Inflammatory macrophage (primary cell): ENCODE results near the gene GTPBP8.

ENCODE experiments used
- DNase-seq, 2 donors: peaks; one replicate each; pipeline ENCODE4 v3.0.0-alpha.2; 2020 to 2022
- total RNA-seq, 18 experiments: gene quantifications; one replicate each; lab custom pipeline; 2026; ENCODE audit warnings: mixed read lengths in 6 of 18, inconsistent platforms in 2 of 18; lab: John Stamatoyannopoulos, UW

Gene GTPBP8
- total RNA-seq = 4.0 to 17.8 (median 11.0) reads per million in 18 experiments

DNA sequence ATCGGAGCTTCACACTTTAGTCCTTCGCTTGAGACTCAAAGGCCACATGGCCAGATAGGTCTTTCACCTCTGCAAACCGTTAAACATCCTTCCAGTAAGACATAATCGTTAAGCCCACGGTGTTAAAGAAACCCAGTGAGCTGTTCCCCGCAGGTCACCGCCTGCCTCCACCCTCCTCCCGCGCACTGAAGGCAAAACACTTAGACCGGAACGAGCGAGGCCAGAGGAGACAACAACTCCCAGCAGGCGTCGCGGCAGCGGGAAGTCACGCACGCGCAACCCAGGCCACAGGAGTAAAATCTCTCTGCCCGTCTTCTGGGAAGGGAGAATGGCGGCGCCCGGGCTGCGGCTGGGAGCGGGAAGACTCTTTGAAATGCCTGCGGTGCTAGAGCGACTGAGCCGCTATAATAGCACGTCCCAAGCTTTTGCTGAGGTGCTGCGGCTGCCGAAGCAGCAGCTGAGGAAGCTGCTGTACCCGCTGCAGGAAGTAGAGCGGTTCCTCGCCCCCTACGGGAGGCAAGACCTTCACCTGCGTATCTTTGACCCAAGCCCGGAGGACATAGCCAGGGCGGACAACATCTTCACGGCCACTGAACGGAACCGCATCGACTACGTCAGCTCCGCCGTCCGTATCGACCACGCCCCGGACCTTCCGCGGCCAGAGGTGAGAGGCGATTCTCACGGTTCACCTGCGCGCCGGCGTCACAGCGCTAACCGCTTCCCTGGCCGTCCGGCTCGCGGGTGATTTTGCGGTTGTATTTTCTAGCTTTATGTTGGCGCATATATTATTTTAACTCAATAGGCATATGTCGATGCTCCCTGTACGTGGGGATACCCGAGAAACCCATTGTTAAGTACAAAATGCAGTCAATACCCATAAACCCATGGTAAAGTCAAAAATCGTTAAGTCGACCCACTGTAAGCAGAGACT, at the start of gene GTPBP8:
Gene GTPBP8, plus strand, starts transcription at position 313 of the 931 bp plus-strand sequence. Its CDS starts 16 bp downstream, at position 329.
- DNase-seq = peak; percentile 85 to 92

DNA sequence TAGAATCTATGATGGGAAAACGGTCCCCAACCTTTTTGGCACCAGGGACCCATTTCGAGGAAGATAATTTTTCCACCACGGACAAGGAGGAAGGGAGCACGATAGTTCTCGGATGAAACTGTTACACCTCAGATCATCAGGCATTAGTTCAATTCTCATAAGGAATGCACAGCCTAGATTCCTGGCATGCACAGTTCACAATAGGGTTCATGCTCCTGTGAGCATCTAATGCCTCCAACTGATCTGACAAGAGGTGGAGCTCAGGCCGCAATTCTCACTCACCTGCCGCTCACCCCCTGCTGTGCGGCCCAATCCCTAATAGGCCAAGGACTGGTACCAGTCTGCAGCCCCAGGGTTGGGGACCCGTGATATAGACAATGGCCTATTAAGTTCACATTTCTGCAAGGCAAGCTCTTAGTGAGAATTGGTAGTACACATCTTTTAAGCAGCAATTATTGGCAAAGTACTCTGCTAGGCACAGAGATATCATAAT, 42.4 kb upstream of the GTPBP8 start:
- no peak for DNase-seq

DNA sequence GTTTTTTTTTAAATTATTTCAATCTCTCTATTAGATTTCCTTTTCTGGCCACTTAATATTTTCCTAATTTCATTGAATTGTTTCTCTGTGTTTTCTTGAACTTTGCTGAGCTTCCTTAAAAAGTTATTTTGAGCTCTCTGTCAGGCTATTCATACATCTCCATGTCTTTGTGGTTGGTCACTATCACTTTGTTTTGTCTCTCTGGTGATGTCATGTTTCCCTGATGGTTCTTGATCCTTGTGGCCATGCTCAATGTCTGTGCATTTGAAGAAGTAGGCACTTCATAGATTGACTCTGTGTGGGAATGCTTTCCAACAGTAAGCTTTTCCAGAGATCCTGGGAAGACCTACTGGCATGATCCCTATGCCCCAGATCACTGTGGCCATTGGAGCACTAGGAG, 34.4 kb upstream of the GTPBP8 start:
- peak; percentile 45 to 49 for DNase-seq

DNA sequence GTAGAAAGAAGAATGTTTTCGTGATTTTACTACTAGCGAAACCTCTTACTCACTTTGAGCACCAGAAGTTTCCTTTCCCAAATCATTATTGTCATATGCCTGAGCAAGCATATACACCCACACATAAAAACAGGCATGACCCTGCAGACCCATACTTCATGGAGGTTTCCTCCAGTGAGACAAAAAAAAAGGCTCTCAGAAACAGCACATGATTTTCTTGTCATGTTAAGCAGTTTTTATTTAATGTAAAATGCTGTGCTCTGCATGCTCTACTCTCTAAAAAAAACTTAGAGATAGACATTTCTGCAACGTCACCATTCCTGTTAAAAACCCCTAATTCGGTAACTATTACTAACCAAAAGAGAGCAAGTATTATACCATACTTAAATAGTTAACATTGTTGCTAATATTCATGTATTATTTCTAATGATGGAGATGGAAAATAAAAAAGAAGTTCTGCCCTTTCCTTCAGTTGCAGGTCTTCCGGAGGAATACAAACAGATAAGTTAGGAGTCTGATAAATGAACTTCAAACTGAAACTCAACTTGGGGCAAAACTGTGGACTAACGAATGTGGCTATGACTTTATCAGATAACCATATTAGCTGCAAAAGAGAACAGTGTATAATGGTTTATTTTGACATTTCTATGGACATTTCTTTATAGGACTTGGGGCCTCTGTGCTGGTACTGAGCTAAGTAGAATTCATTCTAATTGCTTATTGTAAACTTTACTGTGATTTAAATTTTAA, 31.8 kb upstream of the GTPBP8 start:
- peak; percentile 59 to 69 for DNase-seq

DNA sequence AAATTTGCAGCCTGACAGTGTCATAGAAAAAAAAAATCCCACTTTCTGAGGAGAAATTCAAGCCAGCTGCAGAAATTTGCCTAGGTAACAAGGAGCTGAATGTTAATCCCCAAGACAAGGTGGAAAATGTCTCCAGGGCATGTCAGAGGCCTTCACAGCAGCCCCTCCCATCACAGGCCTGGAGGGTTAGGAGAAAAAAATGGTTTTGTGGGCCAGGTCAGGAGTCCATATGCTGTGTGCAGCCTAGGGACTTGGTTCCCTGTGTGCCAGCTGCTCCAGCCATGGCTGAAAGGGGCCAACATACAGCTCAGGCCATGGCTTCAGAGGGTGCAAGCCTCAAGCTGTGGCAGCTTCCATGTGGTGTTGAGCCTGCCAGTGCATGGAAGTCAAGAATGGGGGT, 27.1 kb upstream of the GTPBP8 start:
- DNase-seq = no peak

DNA sequence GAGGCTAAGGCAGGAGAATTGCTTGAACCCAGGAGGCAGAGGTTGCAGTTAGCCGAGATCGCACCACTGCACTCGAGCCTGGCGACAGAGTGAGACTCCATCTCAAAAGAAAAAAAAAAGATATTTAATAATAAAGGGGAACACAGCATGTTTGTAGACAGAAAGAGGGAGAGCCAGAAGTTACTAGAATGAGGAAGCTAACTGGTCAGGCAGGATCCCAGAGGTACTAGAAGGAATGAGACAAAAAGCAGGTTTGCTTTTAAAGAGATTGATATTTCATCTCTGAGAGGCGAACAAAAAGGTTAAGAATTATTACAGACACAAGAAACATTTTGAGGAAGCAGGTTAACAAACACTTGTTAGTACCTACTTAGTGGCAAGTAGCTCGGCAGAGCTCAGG, 25.1 kb upstream of the GTPBP8 start:
- DNase-seq = peak in 1 of 2 donors; percentile 35

DNA sequence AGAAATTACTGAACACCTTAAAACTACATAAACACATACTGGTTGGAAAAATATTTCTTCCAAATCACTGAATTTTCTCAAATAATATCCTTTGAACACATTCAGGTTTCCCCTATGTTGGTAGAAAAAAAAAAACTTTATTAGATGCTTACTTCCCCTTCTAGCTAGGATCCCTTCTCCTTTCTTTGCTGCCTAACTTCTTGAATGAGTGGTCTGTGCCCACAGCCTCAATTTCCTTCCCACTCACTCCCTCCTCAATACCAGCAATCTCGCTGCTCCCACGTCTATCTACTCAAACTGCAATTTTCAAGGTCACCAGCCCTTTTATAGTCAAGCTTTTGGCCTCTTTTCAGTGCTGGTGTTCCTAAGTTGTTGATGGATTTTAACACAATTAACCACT, 24.2 kb upstream of the GTPBP8 start:
- peak; percentile 74 to 75 for DNase-seq

DNA sequence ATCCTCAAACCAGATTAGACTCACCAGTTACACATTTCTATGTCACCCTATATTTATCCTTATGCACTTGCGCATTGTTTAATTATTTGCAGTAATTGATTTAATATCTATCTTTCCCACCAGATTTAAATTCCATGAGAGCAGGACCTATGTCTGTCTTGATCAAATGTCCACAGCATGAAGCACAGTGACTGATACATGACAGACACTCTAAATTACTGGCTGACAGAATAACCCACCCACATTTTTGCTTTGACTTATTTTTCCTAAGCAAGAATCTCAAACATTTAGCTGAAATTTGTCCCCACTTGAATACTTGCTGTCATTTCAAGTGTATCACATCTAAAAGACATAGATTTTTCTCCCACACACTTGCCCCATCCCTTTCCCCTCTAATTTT, 23.4 kb upstream of the GTPBP8 start:
- no peak for DNase-seq

DNA sequence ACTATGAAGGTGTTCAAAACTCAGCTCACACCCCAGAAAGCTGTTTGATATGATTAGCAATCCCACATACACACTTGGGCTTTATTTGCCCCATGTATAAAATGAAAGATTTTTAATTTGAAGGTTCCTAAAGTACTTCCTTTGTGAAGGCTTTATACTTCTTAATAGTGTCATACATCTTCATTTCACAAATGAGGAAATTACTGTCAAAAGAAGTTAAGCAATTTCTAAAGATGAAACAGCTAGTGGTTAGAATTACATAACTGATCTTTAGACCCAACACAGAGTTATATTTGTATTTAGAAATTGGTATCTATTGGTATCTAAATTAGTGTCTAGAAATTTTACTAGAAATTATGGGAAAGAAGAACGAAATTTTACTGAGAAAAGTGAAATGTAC, 23.0 kb upstream of the GTPBP8 start:
- DNase-seq = peak; percentile 39 to 92

DNA sequence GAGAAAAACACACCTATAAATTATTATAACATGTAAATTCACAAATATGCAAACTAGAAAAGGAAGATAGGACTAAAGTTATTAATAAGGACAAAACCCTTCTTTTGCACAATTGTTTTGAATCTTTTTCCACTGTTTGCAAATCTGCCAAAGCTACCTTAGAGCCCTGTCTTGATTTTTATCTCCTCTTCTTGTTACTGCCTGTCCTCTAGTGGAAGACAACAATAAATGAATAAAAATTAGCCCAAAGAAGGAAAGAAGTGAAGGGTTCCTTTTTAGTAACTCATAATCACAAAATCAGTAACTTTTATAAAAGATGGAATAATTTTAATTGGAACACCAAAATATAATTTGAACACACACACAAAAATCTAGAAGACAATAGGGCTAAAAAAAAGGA, 18.6 kb upstream of the GTPBP8 start:
- DNase-seq = no peak

DNA sequence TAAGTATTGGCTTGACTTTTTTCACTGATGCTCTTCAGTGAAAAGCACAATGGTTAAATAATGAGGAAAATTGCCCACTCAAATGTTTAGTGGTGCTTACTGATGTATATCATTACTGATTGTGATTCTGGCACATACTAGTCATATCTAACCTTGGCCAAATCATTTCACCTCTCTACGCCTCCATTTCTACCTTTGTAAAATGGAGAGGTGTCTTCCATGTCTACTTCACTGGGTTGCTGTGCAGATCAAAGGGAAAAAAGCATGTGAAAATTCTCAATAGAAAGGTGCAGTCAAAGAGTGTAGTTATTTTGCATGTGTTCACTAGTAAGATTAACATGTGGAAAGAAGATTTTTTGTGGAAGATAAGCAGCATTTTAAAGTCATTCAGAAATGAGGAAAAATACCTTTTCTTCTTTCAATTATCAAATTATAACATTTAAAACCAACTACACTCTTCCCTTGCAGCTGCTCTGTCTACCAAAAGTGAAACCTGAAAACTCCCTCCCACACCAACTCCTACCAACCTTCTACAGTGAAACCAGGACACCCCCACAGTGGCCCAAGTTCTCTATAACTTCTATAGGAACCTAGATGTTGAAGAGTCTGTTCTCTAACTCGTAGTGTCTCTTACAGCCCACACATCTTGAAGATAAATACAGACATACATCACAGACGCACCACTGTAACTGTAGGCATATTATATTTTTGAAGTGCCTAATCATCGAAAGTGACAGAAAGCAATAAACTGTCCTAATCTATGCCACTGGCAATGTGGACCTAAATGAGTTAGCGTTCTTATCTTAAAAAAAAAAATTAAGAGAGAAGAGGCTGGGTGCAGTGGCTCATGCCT, 17.2 kb upstream of the GTPBP8 start:
- DNase-seq = peak; percentile 74 to 86

DNA sequence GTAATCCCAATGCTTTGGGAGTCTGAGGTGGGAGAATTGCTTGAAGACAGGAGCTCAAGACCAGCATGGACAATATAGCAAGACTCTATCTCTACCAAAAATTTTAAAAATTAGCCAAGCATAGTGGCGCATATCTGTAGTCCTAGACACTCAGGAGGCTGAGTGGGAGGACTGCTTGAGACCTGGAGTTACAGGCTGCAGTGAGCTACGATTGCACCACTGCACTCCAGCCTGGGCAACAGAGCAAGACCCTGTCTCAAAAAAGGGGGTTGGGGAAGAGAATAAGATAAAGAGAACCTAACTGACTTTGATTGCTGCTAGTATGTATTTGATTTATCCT, 16.6 kb upstream of the GTPBP8 start:
- DNase-seq = peak in 1 of 2 donors; percentile 27

DNA sequence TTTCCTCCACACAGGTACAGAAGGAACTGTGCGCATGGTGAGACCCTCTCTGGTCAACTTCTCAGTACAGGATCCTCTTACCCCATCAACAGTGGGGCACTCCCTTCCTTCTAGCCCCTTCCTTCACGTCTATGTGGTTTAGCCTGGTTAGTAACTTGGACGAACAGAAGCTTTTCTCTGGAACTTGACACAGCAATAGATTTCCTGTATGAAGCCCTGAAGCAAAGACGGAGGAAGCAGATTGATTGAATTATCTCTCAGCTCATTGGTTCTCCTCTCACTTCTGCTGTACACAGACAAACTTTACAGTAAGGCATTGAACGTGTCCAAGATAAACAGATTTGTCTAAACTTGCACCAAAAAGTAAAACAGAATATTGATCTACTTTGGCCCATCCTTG, 15.9 kb upstream of the GTPBP8 start, which contains the start of gene CD200R1:
Gene CD200R1, minus strand, starts transcription at position 210 of the 400 bp plus-strand sequence. CDS start 246 bp downstream, outside the sequence.
- peak in 1 of 2 donors; percentile 34 for DNase-seq

DNA sequence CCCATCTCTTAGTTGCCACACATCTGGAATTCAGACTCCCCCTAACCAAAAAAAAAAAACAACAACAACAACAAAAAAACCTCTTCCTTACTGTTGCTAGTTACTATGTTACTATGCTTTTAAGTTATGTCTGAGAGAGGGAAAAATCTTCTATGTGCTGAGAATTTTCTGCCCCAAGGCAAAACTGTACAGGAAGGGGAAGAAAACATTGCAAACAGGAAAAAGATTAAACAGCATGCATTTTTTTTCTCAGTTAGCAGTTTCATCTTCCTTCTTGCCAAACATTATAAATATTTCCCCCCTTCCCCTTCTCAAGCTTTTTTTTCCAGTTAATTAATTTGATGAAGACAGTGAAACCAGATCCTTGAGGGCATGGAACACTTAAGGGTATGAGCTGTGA, 14.8 kb upstream of the GTPBP8 start:
- DNase-seq = no peak

DNA sequence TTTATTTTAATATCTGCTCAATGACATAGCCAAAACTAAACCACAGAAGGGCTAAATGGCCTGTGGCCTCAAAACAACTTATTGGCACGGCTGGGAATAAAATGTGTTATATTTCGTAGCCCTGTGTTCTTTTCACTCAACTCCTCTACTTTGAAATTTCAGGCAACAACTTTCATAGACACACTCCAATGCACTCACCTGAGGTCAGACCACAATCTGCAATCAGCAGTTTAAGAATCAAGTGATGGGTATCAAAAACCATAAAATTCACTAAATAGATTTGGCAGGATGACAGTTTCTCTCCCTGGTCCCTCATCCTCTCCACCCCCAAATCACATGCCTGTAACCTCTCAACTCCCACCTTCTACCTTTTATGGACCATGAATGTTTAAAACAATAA, 13.8 kb upstream of the GTPBP8 start:
- DNase-seq = no peak

DNA sequence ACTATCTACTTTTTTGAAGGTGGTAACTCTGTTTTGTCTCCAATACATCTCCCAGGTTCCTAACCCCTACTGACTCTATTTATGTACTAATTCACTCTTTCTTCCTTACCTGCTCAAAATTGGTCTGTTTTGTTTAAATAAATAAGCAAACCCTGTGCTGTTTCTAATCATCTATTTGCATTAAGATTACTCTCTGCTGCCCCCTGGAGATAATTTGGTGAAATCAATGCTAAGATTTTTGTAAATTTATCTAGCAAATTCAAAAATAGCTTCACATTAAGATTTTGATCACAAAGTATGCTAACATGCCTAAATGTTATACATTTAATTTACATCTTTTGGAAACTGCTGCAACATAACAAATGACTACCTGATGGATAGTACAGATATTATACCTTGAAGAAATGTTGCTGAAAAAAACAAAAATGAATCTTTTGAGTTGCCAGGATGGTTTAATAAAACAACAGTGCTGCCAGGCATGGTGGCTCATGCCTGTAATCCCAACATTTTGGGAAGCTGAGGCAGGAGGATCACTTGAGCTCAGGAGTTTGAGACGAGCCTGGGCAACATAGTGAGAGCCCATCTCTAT, 11.4 kb upstream of the GTPBP8 start:
- peak; percentile 29 to 67 for DNase-seq

DNA sequence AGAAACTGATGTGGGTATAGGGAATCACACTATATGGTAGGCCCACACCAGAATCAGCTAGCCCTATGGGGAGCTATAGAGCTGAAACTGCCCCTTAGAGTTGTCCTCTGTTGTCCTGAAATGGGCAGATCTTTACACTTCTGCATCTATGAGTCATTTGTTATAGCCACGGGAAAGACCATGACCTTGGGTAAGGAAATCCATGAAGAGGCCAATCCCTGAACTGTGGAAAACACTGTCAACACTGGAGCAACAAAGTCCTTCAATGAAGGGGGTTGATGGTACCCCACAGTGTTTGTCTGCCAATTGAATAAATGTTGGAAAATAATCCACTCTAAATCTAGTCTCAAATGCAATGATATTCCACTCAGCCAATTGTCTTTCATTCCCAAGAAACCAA, 10.7 kb upstream of the GTPBP8 start:
- DNase-seq = no peak

DNA sequence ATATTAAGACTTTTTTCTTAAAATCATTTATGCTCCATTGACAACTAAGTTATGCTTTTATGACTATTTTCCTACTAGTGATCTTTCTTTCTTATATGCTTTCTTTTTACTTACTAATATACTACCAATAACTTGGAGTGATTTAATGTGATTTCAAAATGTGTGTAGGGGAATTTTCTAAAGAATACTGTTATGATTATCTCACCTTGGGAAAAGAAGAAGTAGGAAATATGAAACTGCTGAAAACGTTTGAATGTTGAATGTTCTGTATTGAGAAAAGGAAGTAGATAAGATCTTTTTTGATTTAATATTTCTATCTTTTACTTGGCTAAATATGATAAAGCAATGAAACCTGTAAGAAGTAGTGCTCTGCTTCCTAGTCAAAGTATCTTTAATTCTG, 8.1 kb upstream of the GTPBP8 start:
- no peak for DNase-seq

DNA sequence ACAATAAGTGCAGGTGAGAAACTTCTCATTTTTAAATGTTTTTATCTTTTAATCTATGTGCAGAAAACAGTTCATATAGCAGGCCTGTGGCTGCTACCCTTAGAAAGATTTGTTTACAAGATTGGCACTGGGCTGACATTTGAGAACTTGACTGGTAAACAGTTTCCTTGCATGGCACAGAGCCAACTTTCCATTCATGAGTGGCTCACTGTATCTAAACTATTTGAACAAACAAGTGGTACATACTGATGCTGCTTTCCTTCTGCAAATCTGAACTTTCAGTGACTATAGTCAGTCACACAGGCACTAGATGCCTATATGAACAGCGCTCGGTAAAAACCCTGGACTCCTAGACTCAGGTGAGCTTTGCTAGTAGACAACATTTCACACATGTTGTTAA, 6.3 kb upstream of the GTPBP8 start:
- no peak for DNase-seq

DNA sequence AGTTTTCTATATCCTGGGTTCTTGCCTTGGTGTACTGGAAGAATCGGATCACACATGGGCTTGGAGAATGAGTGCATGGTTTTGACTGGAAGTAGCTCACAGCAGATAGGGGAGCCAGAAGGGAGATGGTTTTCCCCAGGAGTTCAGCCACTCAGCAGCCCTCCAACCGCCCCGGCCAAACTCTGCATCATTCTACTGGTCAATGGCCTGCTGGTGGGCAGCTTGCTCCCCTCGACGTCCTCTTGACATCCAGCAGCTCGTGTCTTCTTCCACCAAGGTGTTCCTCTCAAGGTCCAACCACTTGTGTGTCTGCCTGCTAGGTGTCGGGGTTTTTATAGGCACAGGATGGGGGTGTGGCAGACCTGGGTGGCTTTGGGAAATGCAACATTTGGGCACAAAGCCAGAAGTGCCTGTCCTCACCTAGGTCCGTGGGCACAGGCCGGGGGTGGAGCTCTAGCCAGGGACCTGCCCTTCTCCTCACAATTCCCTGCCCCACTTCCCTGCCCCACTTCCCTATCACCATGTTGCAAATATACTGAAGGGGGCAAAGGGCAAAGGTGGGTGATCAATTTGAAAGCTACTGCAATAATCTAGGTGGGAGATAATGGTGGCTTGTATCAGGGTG, 3.0 kb upstream of the GTPBP8 start:
- no peak for DNase-seq

DNA sequence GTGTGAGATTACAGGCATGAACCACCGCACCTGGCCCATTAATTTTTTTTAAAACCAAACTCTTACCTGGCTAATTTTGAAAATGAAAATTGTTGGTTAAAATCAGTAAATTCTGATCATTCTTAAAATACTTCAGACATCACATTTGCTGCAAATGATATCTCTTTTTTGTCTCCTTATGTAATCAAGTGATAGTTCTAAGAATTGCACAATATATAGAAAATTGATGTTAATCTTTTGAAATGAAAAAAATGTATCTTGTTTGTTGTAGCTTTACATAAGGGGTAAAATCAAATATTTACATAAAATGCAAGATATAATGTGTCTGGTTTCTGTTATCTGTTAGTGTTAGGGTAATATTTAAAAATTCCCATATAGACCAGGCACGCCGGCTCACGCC, 5.0 kb downstream of the GTPBP8 start:
- no peak for DNase-seq

DNA sequence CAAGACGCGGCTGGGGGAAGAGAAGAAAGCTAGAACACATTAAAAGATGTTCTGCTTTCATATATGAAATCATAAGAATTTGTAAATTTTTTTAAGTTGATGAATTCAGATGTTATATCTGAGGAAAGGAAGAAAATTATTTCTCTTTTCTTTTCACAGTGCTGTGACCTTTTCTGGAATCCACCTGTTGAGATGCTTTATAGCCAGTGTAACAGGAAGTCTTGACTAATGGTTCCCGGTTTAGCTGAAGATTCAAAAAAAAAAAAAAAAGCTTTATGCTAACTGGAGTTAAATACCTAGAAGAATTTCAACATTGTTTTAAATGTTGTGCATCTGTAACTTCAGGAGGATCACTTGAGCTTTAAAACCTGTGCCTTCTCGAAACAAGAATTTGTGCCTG, 9.9 kb downstream of the GTPBP8 start:
- no peak for DNase-seq
